Pancreas (tissue), 10 donors: ENCODE results near the gene HOXD10. TPM values are rescaled to one million over a fixed set of nuclear protein-coding genes. Genes with fewer than 3 reads are reported as not detected.
A peak's percentile ranks its signal among the peaks of the same experiment; 100 is the strongest.

Experiments used
- ATAC-seq, 4 donors: fragments of 200-7000 bp; cut with Tn5 transposase; one replicate each; pipeline versions ENCODE4 v1.8.0 to v1.9.1; 2020; ENCODE audit warnings: mild to moderate bottlenecking in 4 of 4, moderate library complexity in 4 of 4
- DNase-seq, 6 donors: peaks; one replicate each; pipeline ENCODE4 v3.0.0-alpha.2; 2020
- FAIRE-seq: peaks from 2 replicates; lab custom pipeline; 2012; peaks lifted over from hg19 to GRCh38; lab: Jason Lieb, UNC
- H3K27ac ChIP-seq, 4 donors: fragments of 200-600 bp; sonication (generic); 1 replicate in 3 of 4; 2 replicates in 1 of 4; pipeline versions ENCODE4 v1.5.0 to v1.8.0; 2020
- H3K27me3 ChIP-seq, 4 donors: fragments of 200-600 bp; one replicate each; pipeline ENCODE4 v1.8.0; 2021
- H3K36me3 ChIP-seq, 3 donors: fragments of 200-600 bp; sonication (generic) in 1 of 3; one replicate each; pipeline versions ENCODE4 v1.5.0 to v1.8.0; 2020 to 2021
- H3K4me1 ChIP-seq, 3 donors: fragments of 200-600 bp; one replicate each; pipeline ENCODE4 v1.8.0; 2021
- H3K4me3 ChIP-seq, 4 donors: fragments of 200-600 bp; sonication (generic) in 2 of 4; one replicate each; pipeline versions ENCODE4 v1.5.0 to v1.8.0; 2020 to 2021
- H3K9me3 ChIP-seq, 4 donors: fragments of 200-600 bp; one replicate each; pipeline ENCODE4 v1.8.0; 2021
- CTCF ChIP-seq, 4 donors: fragments of 200-600 bp; sonication (generic) in 3 of 4; IDR thresholded peaks; one replicate each; pipeline versions ENCODE4 v1.5.0 to v1.8.0; 2021; ENCODE audit warnings: antibody characterized with exemption in 4 of 4
- WGBS, 2 donors: extraction: QIAGEN DNeasy Blood & Tissue Kit; methylation state at CpG; one replicate each; pipeline ENCODE4 v1.1.7; 2013; 5-methylcytosine and 5-hydroxymethylcytosine counted together
- intact Hi-C, 3 donors: fragments of 100-400 bp; cut with DNase I; formaldehyde crosslinking; loops; one replicate each; pipeline versions ENCODE4 v1.11.1 to v1.14.2; 2022
- microRNA-seq, 2 donors: library from miRNA; unstranded; fragments of <30 nt; microRNA quantifications; one replicate each; pipeline versions ENCODE4 to v1.1.0, GENCODE V29; 2019 to 2020
- polyA plus RNA-seq, 2 donors: library from polyadenylated mRNA; stranded (reverse); fragments of 200-250 nt; gene quantifications; one replicate each; pipeline ENCODE4 v1.2.3, GENCODE V29; 2013
- total RNA-seq, 6 donors: library from RNA; stranded (reverse); fragmentation: NEBNext Ultra II Directional in 4 of 6; extraction: Animal tissue kit (Norgen Biotek cat#: 25700) in 4 of 6; gene quantifications; one replicate each; pipeline versions ENCODE4 v1.2.1 to v1.2.4, GENCODE V29; 2021 to 2023
- donor health status: healthy with polysubstance abuse.
- donor health status: DM: no; HTN: no; CAD: no; lungs with moderate emphysema.
- donor health status: DM: no; HTN: no; CAD: no.
- donor health status: control.
- donor health status: control.
- donor health status: Bipolar disorder and iron deficiency.
- donor health status: DM: yes; HTN: yes; CAD: no.
- donor health status: DM: no; HTN: no; CAD: no.
- donor health status: DM: no; HTN: no; CAD: no.
- donor health status: DM: yes; HTN: yes; CAD: no.

HOXD10 gene
- total and polyA plus RNA-seq, 8 donors, result not detected

GRCh38 chr2:176165370-176166050, 48.9 kb downstream of the HOXD10 start:
- Histone ChIP-seq H3K4me1 (peaks cover 0 to 2% (median 0%) of the 10 kb centered on the region in 3 donors), H3K27me3 (peaks cover 0 to 56% (median 15%) of the 10 kb centered on the region in 4 donors), H3K9me3 (no peaks in the 10 kb centered on the region), H3K4me3 (peak overlapping the region in 1 of 4 donors; percentile 20), H3K36me3 (no peaks in the 10 kb centered on the region), H3K27ac (no peak overlapping the region)
- DNase-seq, result peak in 1 of 6 donors; percentile 12
- intact Hi-C loops, result no loop called here
- no peak for TF ChIP-seq CTCF (IDR thresholded peaks at IDR 0.05)
- no peak for FAIRE-seq
- 11 to 20% methylated on average over 26 of the region's 26 CpGs for WGBS, 2 donors
- no peak for ATAC-seq

GRCh38 chr2:176166272-176166671, 49.7 kb downstream of the HOXD10 start:
- ATAC-seq, result no peak
- no peak overlapping the region for H3K4me3 ChIP-seq
- H3K4me1 ChIP-seq, result peaks cover 0 to 2% (median 0%) of the 10 kb centered on the region in 3 donors
- intact Hi-C loops, result no loop called here
- no peak for DNase-seq
- TF ChIP-seq CTCF (IDR thresholded peaks at IDR 0.05), result no peak
- 21 to 28% methylated on average over 2 of the region's 2 CpGs for WGBS, 2 donors
- no peak overlapping the region for H3K27ac ChIP-seq
- no peaks in the 10 kb centered on the region for H3K36me3 ChIP-seq
- no peak for FAIRE-seq
- no peaks in the 10 kb centered on the region for H3K9me3 ChIP-seq
- peaks cover 0 to 51% (median 13%) of the 10 kb centered on the region in 4 donors for H3K27me3 ChIP-seq

- intact Hi-C loops, result no loop called here
- peaks cover 0 to 51% (median 15%) of the 10 kb centered on the region in 4 donors for H3K27me3 ChIP-seq
- WGBS, 2 donors, result 41 to 46% methylated on average over 1 of the region's 1 CpG
- H3K9me3 ChIP-seq, result no peaks in the 10 kb centered on the region
- H3K4me3 ChIP-seq, result no peak overlapping the region
- H3K27ac ChIP-seq, result no peak overlapping the region
- peaks cover 0 to 2% (median 0%) of the 10 kb centered on the region in 3 donors for H3K4me1 ChIP-seq
- FAIRE-seq (no peak), ATAC-seq (no peak), DNase-seq (no peak)
- no peak for TF ChIP-seq CTCF (IDR thresholded peaks at IDR 0.05)
- no peaks in the 10 kb centered on the region for H3K36me3 ChIP-seq
Measured at GRCh38 chr2:176167398-176167797, 50.8 kb downstream of the HOXD10 start.

DNA sequence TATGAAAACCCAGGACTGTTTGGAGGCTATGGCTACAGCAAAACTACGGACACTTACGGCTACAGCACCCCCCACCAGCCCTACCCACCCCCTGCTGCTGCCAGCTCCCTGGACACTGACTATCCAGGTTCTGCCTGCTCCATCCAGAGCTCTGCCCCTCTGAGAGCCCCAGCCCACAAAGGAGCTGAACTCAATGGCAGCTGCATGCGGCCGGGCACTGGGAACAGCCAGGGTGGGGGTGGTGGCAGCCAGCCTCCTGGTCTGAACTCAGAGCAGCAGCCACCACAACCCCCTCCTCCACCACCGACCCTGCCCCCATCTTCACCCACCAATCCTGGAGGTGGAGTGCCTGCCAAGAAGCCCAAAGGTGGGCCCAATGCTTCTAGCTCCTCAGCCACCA, 52.6 kb downstream of the HOXD10 start:
- DNase-seq, result peak in 1 of 6 donors; percentile 6
- FAIRE-seq, result no peak
- H3K36me3 ChIP-seq, result no peaks in the 10 kb centered on the region
- no peaks in the 10 kb centered on the region for H3K9me3 ChIP-seq
- no peak for TF ChIP-seq CTCF (IDR thresholded peaks at IDR 0.05)
- WGBS, 2 donors, result 58 to 65% methylated on average over 5 of the region's 5 CpGs
- ATAC-seq, result no peak
- H3K4me1 ChIP-seq, result peaks cover 0 to 5% (median 0%) of the 10 kb centered on the region in 3 donors
- no peak overlapping the region for H3K4me3 ChIP-seq
- H3K27ac ChIP-seq, result no peak overlapping the region
- H3K27me3 ChIP-seq, result peaks cover 0 to 56% (median 21%) of the 10 kb centered on the region in 4 donors
- intact Hi-C loops, result no loop called here

Small RNA genes lying within 50 kb of the gene (microRNA-seq; reads per million reads assigned to microRNA genes)
- 2,987 to 3,047 reads per million in 2 donors for gene MIR10B

Other genes with a start within 250 kb of the HOXD10 start
- 10 to 100 TPM in 3 of 6 donors, 1 to 10 TPM in 3; 7.0 to 14.8 (median 9.7) TPM for gene LNPK, start 114.5 kb upstream of the HOXD10 start, total RNA-seq
- 1 to 10 TPM; 1.3 to 3.2 TPM for gene LNPK, start 114.5 kb upstream of the HOXD10 start, polyA plus RNA-seq
- not detected for gene EVX2, start 32.8 kb upstream of the HOXD10 start, total RNA-seq
- under 1 TPM in 1 of 2 donors, not detected in 1; 0.02 TPM for gene EVX2, start 32.8 kb upstream of the HOXD10 start, polyA plus RNA-seq
- not detected for gene HOXD13, start 24.1 kb upstream of the HOXD10 start, total RNA-seq
- not detected for gene HOXD13, start 24.1 kb upstream of the HOXD10 start, polyA plus RNA-seq
- not detected for gene HOXD12, start 17.0 kb upstream of the HOXD10 start, total RNA-seq
- gene HOXD12, start 17.0 kb upstream of the HOXD10 start, polyA plus RNA-seq, result not detected
- gene HOXD11, start 9.5 kb upstream of the HOXD10 start, total RNA-seq, result not detected
- not detected for gene HOXD11, start 9.5 kb upstream of the HOXD10 start, polyA plus RNA-seq
- under 1 TPM in 4 of 6 donors, not detected in 2; 0.12 to 0.47 (median 0.20) TPM for gene HOXD9, start 5.9 kb downstream of the HOXD10 start, total RNA-seq
- 1 to 10 TPM in 1 of 2 donors, under 1 TPM in 1; 0.49 to 1.1 TPM for gene HOXD9, start 5.9 kb downstream of the HOXD10 start, polyA plus RNA-seq
- under 1 TPM; 0.19 to 0.87 (median 0.61) TPM for gene HOXD8, start 12.9 kb downstream of the HOXD10 start, total RNA-seq
- gene HOXD8, start 12.9 kb downstream of the HOXD10 start, polyA plus RNA-seq, result 1 to 10 TPM in 1 of 2 donors, under 1 TPM in 1; 0.61 to 1.5 TPM
- gene HOXD4, start 34.8 kb downstream of the HOXD10 start, total RNA-seq, result under 1 TPM in 4 of 6 donors, not detected in 2; 0.13 to 0.31 (median 0.27) TPM
- 1 to 10 TPM; 1.0 to 1.8 TPM for gene HOXD4, start 34.8 kb downstream of the HOXD10 start, polyA plus RNA-seq
- under 1 TPM in 5 of 6 donors, not detected in 1; 0.23 to 0.38 (median 0.25) TPM for gene HOXD3, start 40.5 kb downstream of the HOXD10 start, total RNA-seq
- gene HOXD3, start 40.5 kb downstream of the HOXD10 start, polyA plus RNA-seq, result under 1 TPM; 0.19 to 0.68 TPM
- gene HOXD1, start 71.9 kb downstream of the HOXD10 start, total RNA-seq, result under 1 TPM; 0.08 to 0.29 (median 0.18) TPM
- under 1 TPM; 0.19 to 0.28 TPM for gene HOXD1, start 71.9 kb downstream of the HOXD10 start, polyA plus RNA-seq
- 10 to 100 TPM in 3 of 6 donors, 1 to 10 TPM in 3; 8.1 to 12.1 (median 9.8) TPM for gene MTX2, start 152.7 kb downstream of the HOXD10 start, total RNA-seq
- gene MTX2, start 152.7 kb downstream of the HOXD10 start, polyA plus RNA-seq, result 10 to 100 TPM; 24.9 to 28.3 TPM